GM21360 (cell line): ENCODE results near the gene CES1.
"Not testable (repeated sequence)": the region's sequence is repeated elsewhere in the genome, so short reads cannot be mapped to it uniquely, and the experiment has no call there.

Experiments used
- ATAC-seq: cut with Tn5 transposase; IDR thresholded peaks from one replicate; pipeline ENCODE4 v1.9.1; 2021; ENCODE audit warnings: mild to moderate bottlenecking, moderate library complexity; ENCODE audit not compliant: unreplicated experiment

The CES1 gene

DNA sequence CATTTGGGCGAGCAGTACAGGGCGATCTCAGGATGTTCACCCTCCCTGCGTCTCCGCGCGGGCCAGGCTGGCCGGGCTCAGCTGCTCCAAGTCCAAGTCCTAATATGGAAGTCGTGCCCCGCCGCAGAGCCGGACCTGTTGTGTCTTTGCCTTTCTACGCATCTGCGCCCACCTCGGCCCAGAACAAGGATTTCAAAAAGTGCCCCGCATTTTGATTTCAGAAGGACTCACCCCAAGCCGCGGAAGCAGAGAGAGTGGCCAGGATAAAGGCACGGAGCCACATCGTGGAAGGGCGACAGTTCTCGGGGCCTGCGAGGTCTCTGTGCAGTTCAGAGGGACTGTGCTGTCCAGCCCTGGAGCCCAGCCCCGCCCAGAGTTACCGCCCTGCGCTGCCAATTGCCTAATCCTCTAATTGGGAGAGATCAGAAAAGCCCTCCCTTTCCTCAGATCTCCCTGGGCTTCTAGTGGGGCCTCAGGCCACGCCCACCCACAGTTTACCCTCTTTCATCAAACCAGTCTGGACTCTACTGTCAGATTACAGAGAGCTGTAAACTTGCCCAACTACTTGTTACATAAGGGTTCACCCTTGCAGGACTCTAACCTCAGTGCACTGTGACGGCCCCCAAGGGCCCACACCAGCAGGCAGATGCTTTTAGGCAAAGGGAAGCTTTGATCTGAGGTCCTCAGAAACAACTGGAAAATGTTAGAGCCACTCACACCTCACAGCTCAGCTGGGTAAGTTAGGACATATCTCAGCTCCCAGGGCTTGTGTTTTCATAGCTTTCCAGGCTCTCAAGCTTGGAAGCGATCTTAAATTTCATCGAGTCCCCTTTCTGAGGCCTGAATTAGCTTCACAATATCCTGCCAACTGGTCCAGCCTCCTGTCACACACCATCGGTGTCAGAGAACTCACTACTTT, at the start of gene CES1:
TSS of gene CES1 (minus strand) at position 324 of the 919 bp plus-strand sequence. CDS start at position 283, 41 bp downstream.
- no peak for ATAC-seq

DNA sequence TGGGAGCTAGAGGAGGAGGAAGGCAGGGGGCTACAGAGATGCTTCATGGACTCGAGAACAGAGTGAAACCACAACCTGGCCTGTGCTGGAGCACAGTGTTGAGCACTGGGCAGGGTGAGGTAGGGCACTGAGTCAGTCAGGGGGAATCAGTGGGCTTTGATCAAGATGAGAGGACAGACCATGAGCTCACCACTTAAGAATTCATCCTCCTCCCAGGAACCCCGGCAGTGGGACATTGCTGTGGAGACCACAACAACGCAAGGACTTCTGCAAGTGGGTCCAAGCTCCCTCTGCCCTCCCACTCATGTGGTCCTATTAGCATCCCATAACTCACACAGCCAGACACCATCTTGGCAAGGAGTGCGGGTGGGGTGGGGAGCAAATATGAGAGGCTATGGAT, 44.0 kb upstream of the CES1 start:
- ATAC-seq: no peak

DNA sequence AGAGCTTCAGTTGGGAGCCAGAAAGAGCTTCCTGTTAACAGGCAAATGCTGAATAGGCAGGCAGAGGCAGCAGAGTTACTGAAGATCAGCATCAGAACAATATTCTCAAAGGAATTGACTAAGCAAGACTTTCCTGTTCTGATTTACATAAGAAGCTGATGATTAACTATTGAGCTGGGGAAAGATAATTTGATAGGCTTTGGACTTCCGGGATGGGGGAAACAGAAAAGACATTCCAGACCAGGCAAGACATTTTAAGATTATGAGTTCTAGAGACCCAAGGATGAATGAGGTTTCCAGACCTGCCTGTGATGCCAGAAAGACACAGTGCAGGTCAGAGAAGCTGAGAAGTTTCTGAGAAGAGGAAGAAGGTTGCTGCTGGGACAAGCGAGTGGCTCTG, 42.4 kb upstream of the CES1 start, which contains the start of gene CES5A:
TSS of gene CES5A (minus strand) at position 101 of the 400 bp plus-strand sequence. CDS start 152 bp downstream, outside the sequence.
- no peak for ATAC-seq

DNA sequence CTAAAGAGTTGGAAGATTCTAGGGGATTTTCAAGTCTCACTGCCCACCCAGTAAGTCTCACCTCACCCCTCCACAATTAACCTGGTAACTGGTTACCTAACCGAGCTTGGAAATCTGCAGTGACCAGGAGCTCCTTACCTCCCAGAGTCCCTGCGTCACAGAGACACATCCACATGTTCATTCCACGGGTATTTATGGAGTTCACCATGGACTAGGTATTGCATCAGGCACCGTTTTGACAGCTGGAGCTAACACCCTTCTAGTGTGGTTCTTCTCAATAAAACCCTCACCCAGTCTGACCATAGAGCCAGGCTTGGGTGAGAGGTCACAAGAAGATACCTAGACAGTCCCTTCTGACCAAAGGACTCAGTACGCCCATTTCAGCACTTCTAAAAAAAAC, 40.2 kb upstream of the CES1 start:
- ATAC-seq: no peak

DNA sequence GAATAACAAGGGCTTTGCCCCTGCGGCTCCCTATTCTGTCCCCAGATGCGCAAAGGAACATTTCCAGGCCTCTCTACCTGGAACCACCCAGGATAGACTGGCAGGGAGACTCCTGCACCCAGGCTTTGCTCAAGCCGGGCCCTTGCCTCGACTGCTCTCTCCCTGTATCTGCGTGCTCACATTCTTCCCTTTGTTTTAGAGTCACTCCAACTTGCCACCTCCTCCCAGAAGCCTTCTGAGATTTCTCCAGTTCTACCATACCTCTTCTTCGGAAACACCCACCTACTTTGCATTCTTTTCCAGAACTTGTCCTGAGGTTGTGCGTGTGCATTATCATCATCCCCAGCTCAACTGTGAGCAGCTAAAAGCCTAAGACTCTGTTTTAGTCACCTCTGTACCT, 39.2 kb upstream of the CES1 start:
- ATAC-seq: no peak

DNA sequence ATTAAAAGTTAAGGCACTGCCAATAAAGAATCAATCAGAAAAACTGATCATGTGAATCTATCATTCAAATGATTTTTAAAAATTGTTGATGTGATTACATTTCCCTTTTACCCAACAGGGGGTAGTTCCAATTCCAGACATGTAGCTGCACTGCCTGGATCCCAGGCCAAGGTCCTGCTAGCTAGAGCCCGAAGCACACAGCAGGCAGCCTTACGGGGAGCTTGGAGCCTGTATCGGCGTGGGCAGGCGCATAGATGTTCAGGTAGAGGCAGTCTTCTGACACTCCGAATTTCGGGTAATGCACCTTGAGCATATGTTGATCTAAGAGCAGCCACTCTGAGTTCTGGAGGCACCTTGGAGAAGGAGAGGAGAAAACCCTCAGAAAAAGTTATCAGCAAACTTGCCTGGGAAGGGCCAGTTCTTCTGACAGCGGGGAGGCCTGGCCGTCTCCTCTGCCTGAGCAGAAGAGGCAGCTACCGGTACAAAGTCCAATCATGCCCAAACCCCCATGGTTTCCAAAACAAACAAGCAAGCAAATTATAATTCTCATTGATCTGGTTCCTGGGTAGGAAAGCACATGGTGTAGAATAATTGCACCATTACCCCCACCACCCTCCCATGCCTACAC, 38.6 kb upstream of the CES1 start:
- no peak for ATAC-seq

DNA sequence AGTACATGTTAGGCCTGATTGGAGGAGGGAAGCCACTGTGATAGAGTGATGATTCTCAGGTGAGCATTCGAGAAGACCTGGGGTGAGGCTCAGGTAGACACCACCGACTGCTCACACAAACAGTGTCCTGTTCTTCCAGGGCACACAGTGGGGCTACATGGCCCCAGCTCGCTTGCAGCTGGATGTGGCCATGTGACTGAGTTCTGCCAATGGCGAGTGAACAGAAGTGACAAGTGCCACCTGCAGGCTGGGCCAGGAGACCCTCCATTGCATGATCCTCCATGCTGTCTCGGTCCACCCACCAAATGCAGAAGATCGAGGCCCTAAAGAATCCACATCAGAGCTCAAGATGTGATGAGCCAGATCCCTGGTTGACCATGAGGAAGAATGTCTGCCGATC, 36.1 kb upstream of the CES1 start:
- ATAC-seq: no peak

DNA sequence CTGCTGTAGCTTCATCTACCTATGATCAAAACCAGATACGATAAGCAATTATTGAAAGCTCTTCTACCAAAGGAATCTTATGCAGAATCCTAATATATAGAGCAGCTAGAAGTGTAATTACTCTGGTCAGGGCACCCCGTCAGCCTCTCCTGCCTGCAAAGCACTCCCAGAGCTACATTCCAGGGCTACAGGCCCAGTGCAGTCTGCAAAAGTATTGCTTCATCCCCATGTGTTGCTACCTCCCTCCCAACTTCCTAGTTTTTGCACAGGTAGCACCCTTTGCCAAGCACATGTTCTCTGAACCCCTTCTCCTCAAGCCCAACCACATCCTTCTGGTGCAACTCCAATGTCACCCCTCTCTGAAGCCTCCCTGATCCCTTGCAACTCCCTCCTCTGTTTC, 35.2 kb upstream of the CES1 start:
- ATAC-seq: no peak

DNA sequence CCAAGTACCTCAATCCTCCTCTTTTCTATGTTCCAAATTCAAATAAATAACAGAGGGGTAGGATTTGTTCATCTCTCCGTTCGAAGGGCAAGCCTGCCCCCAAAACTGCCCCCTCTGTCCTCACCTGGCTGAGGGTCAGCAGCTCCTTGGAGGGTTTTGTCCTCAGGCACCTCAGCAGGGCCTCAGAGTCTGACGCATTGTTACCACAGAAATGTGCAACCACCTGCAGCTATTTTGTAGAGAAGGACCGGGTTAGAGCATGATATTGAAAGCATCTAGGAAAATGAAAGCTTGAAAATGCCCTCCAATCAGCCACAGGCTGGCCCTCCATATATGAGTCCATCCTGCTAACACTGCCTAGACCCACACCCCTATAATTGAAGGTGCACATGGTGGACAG, 28.4 kb upstream of the CES1 start:
- no peak for ATAC-seq

DNA sequence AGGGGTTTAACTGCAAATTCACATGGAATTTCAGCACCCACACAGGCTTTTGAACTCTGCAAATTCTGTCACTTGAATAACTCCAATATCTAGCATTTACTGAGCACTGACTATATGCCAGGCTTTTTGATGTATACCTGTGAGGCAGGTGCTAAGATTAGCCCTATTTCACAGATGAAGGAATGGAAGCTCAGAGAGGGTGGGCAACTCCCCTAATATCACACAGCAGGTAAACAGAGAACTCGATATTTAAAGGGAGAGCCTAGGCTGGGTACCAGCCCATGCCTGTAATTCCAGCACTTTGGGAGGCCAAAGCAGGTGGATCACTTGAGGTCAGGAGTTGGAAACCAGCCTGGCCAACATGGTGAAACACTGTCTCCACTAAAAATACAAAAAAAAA, 24.8 kb upstream of the CES1 start:
- ATAC-seq: not testable (repeated sequence)

DNA sequence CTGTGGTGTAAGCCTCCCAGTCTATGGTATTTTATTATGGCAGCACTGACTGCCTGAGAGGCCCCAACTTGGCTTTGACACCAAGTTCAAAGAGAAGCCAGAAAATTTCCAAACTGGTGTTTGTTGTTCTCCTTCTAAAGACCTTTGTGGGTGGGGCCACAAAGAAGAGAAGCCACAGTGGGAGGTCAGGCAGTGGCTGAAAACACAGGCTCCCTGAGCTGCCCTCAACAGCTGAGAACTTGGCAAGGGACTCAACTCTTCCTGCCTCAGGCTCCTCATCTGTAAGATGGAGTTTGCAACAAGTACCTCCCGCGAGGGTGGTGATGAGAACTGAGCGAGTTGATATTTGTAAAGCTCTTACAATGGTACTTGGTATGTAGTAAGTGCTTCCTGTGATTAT, 24.1 kb upstream of the CES1 start:
- no peak for ATAC-seq

DNA sequence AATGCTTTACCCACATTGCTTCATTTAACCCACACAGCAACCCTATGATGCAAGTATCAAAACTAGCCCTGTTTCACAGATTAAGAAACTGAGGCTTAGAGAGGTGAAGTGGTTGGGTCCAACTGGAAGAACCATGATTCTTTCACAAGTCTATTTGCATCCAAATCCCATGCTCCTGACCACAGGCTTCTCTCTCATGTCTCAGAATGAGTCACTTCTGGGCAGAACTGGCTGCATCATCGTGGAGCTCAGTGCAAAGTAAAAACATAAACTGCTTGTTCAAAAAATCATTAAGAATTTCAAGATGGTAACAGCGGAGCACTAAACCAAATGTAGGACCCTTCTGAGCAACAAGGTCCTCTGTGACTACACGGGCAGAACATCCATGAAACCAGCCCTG, 20.2 kb upstream of the CES1 start:
- ATAC-seq: no peak

DNA sequence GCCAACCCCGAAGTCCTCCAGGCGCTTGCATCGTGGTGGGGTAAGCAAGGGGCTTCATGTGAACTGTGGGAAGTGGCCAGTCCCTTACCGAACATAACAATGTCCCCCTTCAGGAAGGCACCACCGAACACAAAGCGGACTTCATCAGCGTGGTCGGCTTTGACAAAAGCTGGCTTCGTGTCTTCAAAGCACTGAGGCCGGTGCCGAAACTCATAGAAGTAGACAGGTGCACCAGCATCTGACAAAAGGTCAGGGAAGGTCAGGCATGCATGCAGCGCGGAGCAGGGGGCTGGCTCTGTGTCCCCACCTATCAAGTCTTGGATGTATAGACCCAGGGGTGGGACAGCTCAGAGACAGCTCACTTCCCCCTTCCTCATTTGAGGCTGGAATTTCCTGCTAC, 16.6 kb upstream of the CES1 start:
- ATAC-seq: no peak

DNA sequence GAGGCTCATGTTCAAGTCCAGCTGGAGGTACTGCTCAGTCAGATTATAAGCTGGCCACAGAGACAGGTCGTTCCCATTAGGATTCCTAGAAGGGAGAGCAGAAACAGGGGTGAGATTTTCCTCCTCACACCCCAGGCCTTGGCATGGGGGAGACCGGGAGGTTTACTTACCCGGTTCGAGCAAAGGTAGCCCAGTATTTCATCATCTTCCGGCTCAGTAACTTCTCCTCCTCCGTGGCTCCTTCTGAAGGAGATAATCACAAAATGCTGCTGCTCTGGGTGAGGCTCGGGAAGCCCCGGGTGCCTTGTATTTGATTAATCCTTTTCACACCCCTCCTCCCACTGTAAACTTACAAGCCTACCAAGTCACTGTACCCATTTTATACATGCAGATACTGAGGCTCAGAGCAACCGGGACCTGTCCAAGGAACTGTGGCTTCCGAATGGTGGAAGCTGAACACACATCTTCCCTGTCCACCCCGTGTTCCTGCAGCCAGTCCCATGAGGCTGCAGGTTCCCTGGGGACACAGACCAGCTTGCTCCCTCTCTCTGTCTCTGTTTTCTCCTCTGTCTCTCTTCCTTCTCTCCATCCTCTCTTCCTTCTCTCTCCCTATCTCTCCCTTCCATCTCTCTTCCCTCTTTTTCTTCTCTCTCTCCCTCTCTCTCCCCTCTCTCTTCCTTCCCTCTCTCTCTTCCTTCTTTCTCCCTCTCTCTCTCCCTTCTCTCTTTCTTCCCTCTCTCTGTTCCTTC, 13.9 kb upstream of the CES1 start:
- ATAC-seq: no peak

DNA sequence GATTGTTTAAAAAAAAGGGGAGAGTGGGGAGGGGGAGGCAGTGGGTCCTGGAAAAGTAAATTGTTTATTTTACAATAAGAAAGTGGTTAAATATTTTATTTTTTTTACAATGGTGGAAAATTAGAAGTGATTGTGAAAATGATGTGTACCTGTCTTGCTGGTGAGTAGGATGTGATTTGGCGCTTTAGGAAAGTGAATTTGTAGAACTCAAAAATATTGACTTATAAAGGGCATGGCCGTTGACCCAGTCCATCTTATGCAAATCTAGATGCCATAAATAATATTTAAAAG, 10.2 kb upstream of the CES1 start:
- no peak for ATAC-seq

DNA sequence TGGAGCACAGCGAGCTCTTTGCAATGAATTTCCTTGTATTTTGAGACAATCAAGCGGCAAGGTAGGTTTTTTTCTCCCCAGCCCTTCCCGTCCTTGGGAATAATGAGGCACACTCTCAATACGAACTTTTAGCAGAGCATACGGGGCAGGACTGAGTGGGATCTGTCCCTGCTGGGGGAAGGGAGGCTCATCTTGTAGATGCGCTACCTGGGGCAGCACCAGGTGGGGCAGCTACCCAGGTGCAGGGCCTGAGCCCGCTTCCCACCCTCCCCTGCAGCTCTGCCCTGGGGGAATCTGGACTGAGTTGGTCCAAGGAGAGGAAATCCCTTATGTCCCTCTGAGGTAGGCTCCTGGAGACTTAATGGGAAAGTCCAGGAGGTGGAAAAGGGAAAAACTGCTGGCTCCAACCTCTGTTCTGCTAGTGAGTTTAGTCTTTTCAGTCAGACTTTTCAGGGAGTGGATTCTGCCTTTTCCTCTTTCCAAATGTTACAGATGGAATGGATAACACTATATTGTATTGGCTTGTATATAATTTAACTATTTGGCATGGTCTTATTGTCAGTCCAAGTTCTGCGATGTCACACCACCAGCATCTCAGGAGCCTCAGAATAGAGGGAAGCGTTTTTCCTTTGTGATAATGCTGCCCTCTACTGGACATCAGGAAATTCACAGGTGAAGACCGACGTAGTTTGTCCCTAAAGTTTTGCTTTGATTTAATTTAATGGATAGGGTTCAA, 9.6 kb upstream of the CES1 start:
- ATAC-seq: no peak

DNA sequence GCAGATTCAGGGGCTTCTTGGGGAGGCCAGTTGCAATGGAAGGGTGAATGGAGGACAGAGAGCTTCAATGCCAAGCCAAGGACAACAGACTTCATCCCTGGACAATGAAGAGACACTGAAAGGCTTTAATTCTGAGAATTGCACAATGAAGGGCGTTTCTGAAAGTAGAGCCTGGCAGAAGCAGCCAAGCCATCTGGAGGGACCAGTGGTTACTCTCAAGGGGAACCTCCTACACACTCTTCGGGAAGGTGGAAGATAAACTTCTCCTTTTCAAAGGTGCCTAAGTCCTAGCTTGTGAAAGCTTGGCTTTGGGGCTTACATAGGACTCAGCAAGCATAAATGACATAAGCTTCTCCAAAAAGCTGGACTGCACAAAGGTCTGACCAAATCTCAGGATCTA, 6.2 kb upstream of the CES1 start:
- no peak for ATAC-seq

DNA sequence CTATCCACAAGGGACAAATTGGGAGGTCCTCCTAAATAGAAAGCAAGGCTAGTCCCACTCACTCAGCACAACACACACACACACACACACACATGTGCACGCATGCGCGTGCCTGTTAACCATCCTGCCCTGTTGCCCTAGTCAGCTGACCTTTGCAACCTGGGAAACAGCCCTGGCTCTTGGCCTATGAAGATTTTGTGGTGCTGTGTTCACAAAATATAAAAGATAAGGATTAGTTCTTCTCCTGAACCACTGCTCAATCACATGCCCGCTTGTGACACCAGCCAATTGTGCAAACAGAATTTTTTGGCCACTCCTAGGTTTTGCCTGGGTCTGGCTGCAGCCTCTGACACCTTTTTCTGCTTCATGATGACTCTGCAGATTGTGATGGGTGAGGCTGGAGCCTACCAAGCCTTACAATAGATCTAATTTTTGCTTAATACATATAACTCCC, 3.3 kb upstream of the CES1 start:
- no peak for ATAC-seq

DNA sequence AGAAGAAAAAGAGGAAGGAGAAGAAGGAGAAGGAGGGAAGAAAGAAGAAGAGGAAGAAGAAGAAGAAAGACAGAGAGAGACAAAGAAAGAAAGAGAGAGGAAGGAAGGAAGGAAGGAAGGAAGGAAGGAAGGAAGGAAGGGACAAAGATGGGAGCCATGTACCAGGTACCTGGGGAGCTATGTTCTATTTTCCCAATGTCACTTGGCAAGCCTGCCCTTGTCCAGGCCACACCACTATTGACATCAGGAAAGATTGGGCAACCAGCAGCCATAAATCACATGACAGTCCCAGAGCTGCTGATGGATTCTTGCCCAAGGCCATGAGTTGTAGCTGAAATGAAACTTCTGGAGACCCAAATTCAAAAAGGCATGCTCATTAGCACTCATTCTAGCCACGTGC, 2.7 kb upstream of the CES1 start:
- no peak for ATAC-seq

DNA sequence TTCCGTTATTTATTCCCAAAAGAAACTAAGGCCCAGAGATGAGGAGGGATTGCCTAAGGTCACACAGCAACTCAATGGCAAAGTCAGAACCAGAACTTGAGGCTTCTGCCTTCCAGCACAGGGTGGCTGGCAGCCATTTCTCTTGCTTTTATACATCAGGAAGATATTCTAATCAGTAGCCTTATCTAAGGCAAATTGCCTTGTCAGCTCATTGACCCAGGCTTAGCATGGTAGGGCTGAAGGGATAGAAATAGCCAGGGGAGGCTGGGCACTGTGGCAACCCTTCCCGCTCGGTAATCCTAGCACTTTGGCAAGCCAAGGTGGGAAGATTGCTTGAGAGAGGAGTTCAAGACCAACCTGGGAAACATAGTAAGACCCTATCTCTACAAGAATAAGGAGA, 2.3 kb upstream of the CES1 start:
- not testable (repeated sequence) for ATAC-seq

DNA sequence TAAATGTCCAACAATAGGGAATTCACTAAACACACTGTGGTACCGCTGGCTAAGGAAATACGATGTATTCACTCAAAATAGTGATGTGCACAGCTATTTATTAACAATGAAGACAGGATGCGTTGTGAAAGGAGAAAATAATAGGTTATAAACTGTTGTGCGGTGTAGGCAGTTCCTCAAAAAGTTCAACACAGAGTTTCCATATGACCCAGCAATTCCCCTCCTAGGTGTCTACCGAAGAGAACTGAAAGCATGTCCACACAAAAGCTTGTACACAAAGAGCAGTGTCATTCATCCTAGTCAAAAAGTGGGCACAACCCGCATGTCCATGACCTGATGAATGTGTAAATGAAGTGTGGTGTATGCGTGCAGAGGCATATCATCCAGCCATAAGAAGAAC, 1.2 kb upstream of the CES1 start:
- ATAC-seq: peak; percentile 69
